ENCODE results near the gene CD99. TPM values are rescaled to one million over a fixed set of nuclear protein-coding genes. Genes with fewer than 3 reads are reported as not detected.
"Not testable (repeated sequence)": the region's sequence is repeated elsewhere in the genome, so short reads cannot be mapped to it uniquely, and the experiment has no call there.

CD99 gene
- total and polyA plus RNA-seq, 4 donors = 49.9 to 165 (median 102) TPM

GRCh38 chrX:2756548-2756947 is 65.5 kb downstream of the CD99 start:
- Histone ChIP-seq H3K9ac (ENCODE audit: low read depth in 1 of 2, low read length in 2 of 2) (no peak overlapping the region), H3K4me3 (ENCODE audit: low read depth in 1 of 3, low read length in 3 of 3) (no peak overlapping the region), H3K27me3 (ENCODE audit: control insufficient read depth in 4 of 4, insufficient read depth in 4 of 4, low read length in 3 of 4) (no peaks in the 10 kb centered on the region), H3K4me1 (ENCODE audit: control insufficient read depth in 4 of 4, insufficient read depth in 4 of 4, low read length in 3 of 4) (no peaks in the 10 kb centered on the region), H3K27ac (ENCODE audit: low read depth in 1 of 2, low read length in 2 of 2) (no peak overlapping the region), H3K9me3 (ENCODE audit: control insufficient read depth in 4 of 4, low read length in 3 of 4) (no peaks in the 10 kb centered on the region), H3K36me3 (ENCODE audit: control insufficient read depth in 4 of 4, insufficient read depth in 3 of 4, low read depth in 1 of 4, low read length in 3 of 4) (no peaks in the 10 kb centered on the region)
- no peak for DNase-seq (ENCODE audit: low spot score)
- WGBS = 83% methylated on average over 10 of the region's 10 CpGs
- TF ChIP-seq SP1 (IDR thresholded peaks at IDR 0.05) = no peak
- no peak for TF ChIP-seq EGR1 (IDR thresholded peaks at IDR 0.05; ENCODE audit: low read depth in 2 of 2)
- no peak for TF ChIP-seq RXRA (IDR thresholded peaks at IDR 0.05)
- no peak for TF ChIP-seq HNF4A (conservative IDR thresholded peaks at IDR 0.05)
- no peak for TF ChIP-seq GABPA (IDR thresholded peaks at IDR 0.05 in 1 of 2, conservative IDR thresholded peaks at IDR 0.05 in 1 of 2)

- Histone ChIP-seq H3K27ac (ENCODE audit: low read depth in 1 of 2, low read length in 2 of 2) (no peak overlapping the region), H3K4me1 (ENCODE audit: control insufficient read depth in 4 of 4, insufficient read depth in 4 of 4, low read length in 3 of 4) (no peaks in the 10 kb centered on the region), H3K27me3 (ENCODE audit: control insufficient read depth in 4 of 4, insufficient read depth in 4 of 4, low read length in 3 of 4) (no peaks in the 10 kb centered on the region), H3K9ac (ENCODE audit: low read depth in 1 of 2, low read length in 2 of 2) (no peak overlapping the region), H3K36me3 (ENCODE audit: control insufficient read depth in 4 of 4, insufficient read depth in 3 of 4, low read depth in 1 of 4, low read length in 3 of 4) (no peaks in the 10 kb centered on the region), H3K9me3 (ENCODE audit: control insufficient read depth in 4 of 4, low read length in 3 of 4) (no peaks in the 10 kb centered on the region), H3K4me3 (ENCODE audit: low read depth in 1 of 3, low read length in 3 of 3) (no peak overlapping the region)
- 77% methylated on average over 2 of the region's 2 CpGs for WGBS
- no peak for DNase-seq (ENCODE audit: low spot score)
- no peak for TF ChIP-seq SP1 (IDR thresholded peaks at IDR 0.05)
- TF ChIP-seq RAD21 (IDR thresholded peaks at IDR 0.05) = no peak
- TF ChIP-seq FOXA2 (IDR thresholded peaks at IDR 0.05) = no peak
- TF ChIP-seq ZBTB33 (IDR thresholded peaks at IDR 0.05) = no peak
- TF ChIP-seq GABPA (IDR thresholded peaks at IDR 0.05 in 1 of 2, conservative IDR thresholded peaks at IDR 0.05 in 1 of 2) = no peak
- no peak for TF ChIP-seq HNF4G (IDR thresholded peaks at IDR 0.05)
- no peak for TF ChIP-seq JUND (IDR thresholded peaks at IDR 0.05)
- no peak for TF ChIP-seq ATF3 (IDR thresholded peaks at IDR 0.05)
- TF ChIP-seq REST (IDR thresholded peaks at IDR 0.05) = no peak
- TF ChIP-seq MAX (IDR thresholded peaks at IDR 0.05) = no peak
- TF ChIP-seq EGR1 (IDR thresholded peaks at IDR 0.05; ENCODE audit: low read depth in 2 of 2) = no peak
- no peak for TF ChIP-seq RXRA (IDR thresholded peaks at IDR 0.05)
Observed at GRCh38 chrX:2761246-2761645, 70.2 kb downstream of the CD99 start.

GRCh38 chrX:2762671-2763070 is 71.6 kb downstream of the CD99 start:
- not testable (repeated sequence) for H3K36me3 ChIP-seq (ENCODE audit: control insufficient read depth in 4 of 4, insufficient read depth in 3 of 4, low read depth in 1 of 4, low read length in 3 of 4)
- 84% methylated on average over 4 of the region's 4 CpGs for WGBS

GRCh38 chrX:2764766-2765548 is 73.9 kb downstream of the CD99 start:
- DNase-seq (ENCODE audit: low spot score); H3K27ac ChIP-seq (ENCODE audit: low read depth in 1 of 2, low read length in 2 of 2); H3K4me3 ChIP-seq (ENCODE audit: low read depth in 1 of 3, low read length in 3 of 3); H3K9ac ChIP-seq (ENCODE audit: low read depth in 1 of 2, low read length in 2 of 2); H3K4me1 ChIP-seq (ENCODE audit: control insufficient read depth in 4 of 4, insufficient read depth in 4 of 4, low read length in 3 of 4); H3K27me3 ChIP-seq (ENCODE audit: control insufficient read depth in 4 of 4, insufficient read depth in 4 of 4, low read length in 3 of 4); H3K9me3 ChIP-seq (ENCODE audit: control insufficient read depth in 4 of 4, low read length in 3 of 4); H3K36me3 ChIP-seq (ENCODE audit: control insufficient read depth in 4 of 4, insufficient read depth in 3 of 4, low read depth in 1 of 4, low read length in 3 of 4): not testable (repeated sequence)
- 87% methylated on average over 19 of the region's 19 CpGs for WGBS

More at GRCh38 chrX:2762671-2763070, 71.6 kb downstream of the CD99 start:
- not testable (repeated sequence) for H3K27me3 ChIP-seq (ENCODE audit: control insufficient read depth in 4 of 4, insufficient read depth in 4 of 4, low read length in 3 of 4); DNase-seq (ENCODE audit: low spot score); H3K27ac ChIP-seq (ENCODE audit: low read depth in 1 of 2, low read length in 2 of 2); H3K4me3 ChIP-seq (ENCODE audit: low read depth in 1 of 3, low read length in 3 of 3); H3K9me3 ChIP-seq (ENCODE audit: control insufficient read depth in 4 of 4, low read length in 3 of 4); H3K9ac ChIP-seq (ENCODE audit: low read depth in 1 of 2, low read length in 2 of 2); H3K4me1 ChIP-seq (ENCODE audit: control insufficient read depth in 4 of 4, insufficient read depth in 4 of 4, low read length in 3 of 4)

Measured in liver (tissue), 9 donors.